Measurements from ENCODE around the gene LONP2.

DNA sequence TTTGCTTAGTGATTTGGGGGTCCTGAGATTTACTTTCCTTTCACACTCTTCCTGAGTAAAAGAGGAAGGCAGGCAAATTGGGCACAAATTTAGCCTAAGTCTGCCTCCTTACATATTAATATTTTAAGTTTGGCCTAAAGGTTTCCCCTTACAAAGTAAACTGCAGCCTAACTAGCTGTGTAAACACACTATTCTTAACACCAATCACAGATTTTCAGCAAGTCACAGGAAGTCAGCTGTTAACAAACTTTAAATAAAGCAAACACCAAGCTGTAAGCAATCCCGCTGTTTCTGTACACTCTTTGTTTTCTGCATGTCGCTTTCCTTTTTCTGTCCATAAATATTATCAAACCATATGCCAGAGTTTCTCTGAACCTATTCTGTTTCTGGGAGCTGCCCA, 48.4 kb downstream of the LONP2 start:
- TF ChIP-seq, protein P1, sequence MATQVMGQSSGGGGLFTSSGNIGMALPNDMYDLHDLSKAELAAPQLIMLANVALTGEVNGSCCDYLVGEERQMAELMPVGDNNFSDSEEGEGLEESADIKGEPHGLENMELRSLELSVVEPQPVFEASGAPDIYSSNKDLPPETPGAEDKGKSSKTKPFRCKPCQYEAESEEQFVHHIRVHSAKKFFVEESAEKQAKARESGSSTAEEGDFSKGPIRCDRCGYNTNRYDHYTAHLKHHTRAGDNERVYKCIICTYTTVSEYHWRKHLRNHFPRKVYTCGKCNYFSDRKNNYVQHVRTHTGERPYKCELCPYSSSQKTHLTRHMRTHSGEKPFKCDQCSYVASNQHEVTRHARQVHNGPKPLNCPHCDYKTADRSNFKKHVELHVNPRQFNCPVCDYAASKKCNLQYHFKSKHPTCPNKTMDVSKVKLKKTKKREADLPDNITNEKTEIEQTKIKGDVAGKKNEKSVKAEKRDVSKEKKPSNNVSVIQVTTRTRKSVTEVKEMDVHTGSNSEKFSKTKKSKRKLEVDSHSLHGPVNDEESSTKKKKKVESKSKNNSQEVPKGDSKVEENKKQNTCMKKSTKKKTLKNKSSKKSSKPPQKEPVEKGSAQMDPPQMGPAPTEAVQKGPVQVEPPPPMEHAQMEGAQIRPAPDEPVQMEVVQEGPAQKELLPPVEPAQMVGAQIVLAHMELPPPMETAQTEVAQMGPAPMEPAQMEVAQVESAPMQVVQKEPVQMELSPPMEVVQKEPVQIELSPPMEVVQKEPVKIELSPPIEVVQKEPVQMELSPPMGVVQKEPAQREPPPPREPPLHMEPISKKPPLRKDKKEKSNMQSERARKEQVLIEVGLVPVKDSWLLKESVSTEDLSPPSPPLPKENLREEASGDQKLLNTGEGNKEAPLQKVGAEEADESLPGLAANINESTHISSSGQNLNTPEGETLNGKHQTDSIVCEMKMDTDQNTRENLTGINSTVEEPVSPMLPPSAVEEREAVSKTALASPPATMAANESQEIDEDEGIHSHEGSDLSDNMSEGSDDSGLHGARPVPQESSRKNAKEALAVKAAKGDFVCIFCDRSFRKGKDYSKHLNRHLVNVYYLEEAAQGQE (IDR thresholded peaks at IDR 0.05; ENCODE audit: low read depth, low read length) = no peak
- TF ChIP-seq TCF12 (IDR thresholded peaks at IDR 0.05; ENCODE audit: low read depth, low read length) (no peak), CREB1 (IDR thresholded peaks at IDR 0.05; ENCODE audit: low read depth) (no peak), HDAC6 (IDR thresholded peaks at IDR 0.05; ENCODE audit: unreplicated experiment) (no peak), MYC (IDR thresholded peaks at IDR 0.05; ENCODE audit: insufficient read depth, insufficient read length, insufficient replicate concordance, low read length, severe bottlenecking) (no peak), TBL1XR1 (IDR thresholded peaks at IDR 0.05; ENCODE audit: low read depth, low read length) (no peak)
- TF ChIP-seq, protein P2, sequence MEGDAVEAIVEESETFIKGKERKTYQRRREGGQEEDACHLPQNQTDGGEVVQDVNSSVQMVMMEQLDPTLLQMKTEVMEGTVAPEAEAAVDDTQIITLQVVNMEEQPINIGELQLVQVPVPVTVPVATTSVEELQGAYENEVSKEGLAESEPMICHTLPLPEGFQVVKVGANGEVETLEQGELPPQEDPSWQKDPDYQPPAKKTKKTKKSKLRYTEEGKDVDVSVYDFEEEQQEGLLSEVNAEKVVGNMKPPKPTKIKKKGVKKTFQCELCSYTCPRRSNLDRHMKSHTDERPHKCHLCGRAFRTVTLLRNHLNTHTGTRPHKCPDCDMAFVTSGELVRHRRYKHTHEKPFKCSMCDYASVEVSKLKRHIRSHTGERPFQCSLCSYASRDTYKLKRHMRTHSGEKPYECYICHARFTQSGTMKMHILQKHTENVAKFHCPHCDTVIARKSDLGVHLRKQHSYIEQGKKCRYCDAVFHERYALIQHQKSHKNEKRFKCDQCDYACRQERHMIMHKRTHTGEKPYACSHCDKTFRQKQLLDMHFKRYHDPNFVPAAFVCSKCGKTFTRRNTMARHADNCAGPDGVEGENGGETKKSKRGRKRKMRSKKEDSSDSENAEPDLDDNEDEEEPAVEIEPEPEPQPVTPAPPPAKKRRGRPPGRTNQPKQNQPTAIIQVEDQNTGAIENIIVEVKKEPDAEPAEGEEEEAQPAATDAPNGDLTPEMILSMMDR (IDR thresholded peaks at IDR 0.05 in 2 of 3, conservative IDR thresholded peaks at IDR 0.05 in 1 of 3; ENCODE audit: control insufficient read depth in 2 of 3, extremely low read depth in 1 of 3, insufficient read depth in 1 of 3, low read depth in 3 of 3, low read length in 3 of 3) = no peak
